Heart right ventricle (tissue), 16 donors: ENCODE measurements around the gene UBE2J1. TPM values are rescaled to one million over a fixed set of nuclear protein-coding genes. Genes with fewer than 3 reads are reported as not detected.
A peak's percentile ranks its signal among the peaks of the same experiment; 100 is the strongest.

Experiments used
- ATAC-seq, 8 donors: fragments of 200-7000 bp; cut with Tn5 transposase; one replicate each; pipeline ENCODE4 v1.9.1; 2020; ENCODE audit warnings: mild to moderate bottlenecking in 8 of 8, moderate library complexity in 8 of 8, moderate number of reproducible peaks in 1 of 8
- DNase-seq, 2 donors: peaks; one replicate each; pipeline ENCODE4 v3.0.0-alpha.2; 2020
- H3K27ac ChIP-seq, 10 donors: fragments of 200-600 bp; sonication (generic) in 2 of 10; one replicate each; pipeline versions ENCODE4 v1.5.0 to v1.8.0; 2020 to 2022; ENCODE audit warnings: mild to moderate bottlenecking in 3 of 10
- H3K27me3 ChIP-seq, 7 donors: fragments of 200-600 bp; one replicate each; pipeline ENCODE4 v1.8.0; 2021 to 2022; ENCODE audit warnings: mild to moderate bottlenecking in 2 of 7
- H3K36me3 ChIP-seq, 9 donors: fragments of 200-600 bp; sonication (generic) in 1 of 9; one replicate each; pipeline versions ENCODE4 v1.5.0 to v1.8.0; 2020 to 2022; ENCODE audit warnings: mild to moderate bottlenecking in 2 of 9
- H3K4me1 ChIP-seq, 9 donors: fragments of 200-600 bp; sonication (generic) in 1 of 9; one replicate each; pipeline versions ENCODE4 v1.5.0 to v1.8.0; 2020 to 2022; ENCODE audit warnings: mild to moderate bottlenecking in 4 of 9
- H3K4me3 ChIP-seq, 10 donors: fragments of 200-600 bp; sonication (generic) in 2 of 10; one replicate each; pipeline versions ENCODE4 v1.5.0 to v1.8.0; 2020 to 2022; ENCODE audit warnings: mild to moderate bottlenecking in 7 of 10, moderate library complexity in 2 of 10
- H3K9me3 ChIP-seq, 11 donors: fragments of 200-600 bp in 10 of 11; sonication (generic) in 2 of 11; one replicate each; pipeline versions ENCODE4 v1.5.0 to v1.8.0; 2013 to 2022; ENCODE audit warnings: mild to moderate bottlenecking in 2 of 11, control low read depth in 1 of 11, moderate library complexity in 1 of 11
- CTCF ChIP-seq, 9 donors: fragments of 200-600 bp; sonication (generic) in 2 of 9; IDR thresholded peaks; one replicate each; pipeline versions ENCODE4 v1.5.0 to v1.8.0; 2021 to 2022; ENCODE audit warnings: antibody characterized with exemption in 9 of 9, mild to moderate bottlenecking in 5 of 9, moderate library complexity in 1 of 9
- WGBS, 2 donors: extraction: QIAGEN DNeasy Blood & Tissue Kit; methylation state at CpG; one replicate each; pipeline ENCODE4 v1.1.7; 2013; ENCODE audit warnings: inconsistent platforms in 1 of 2; 5-methylcytosine and 5-hydroxymethylcytosine counted together
- intact Hi-C, 10 donors: fragments of 100-400 bp; cut with DNase I; formaldehyde crosslinking; loops; one replicate each; pipeline versions ENCODE4 v1.11.1 to v1.14.2; 2022
- polyA plus RNA-seq, 2 donors: library from polyadenylated mRNA; stranded (reverse); fragments of 200-250 nt; gene quantifications; one replicate each; pipeline ENCODE4 v1.2.3, GENCODE V29; 2013
- total RNA-seq, 10 donors: library from RNA; stranded (reverse); fragmentation: NEBNext Ultra II Directional in 3 of 10; extraction: Animal tissue kit (Norgen Biotek cat#: 25700) in 3 of 10; gene quantifications; one replicate each; pipeline versions ENCODE4 v1.2.1 to v1.2.4, GENCODE V29; 2021 to 2023
- donor health status: Arrhythmogenic right ventricular cardiomyopathy.
- donor health status: ischemic (EF 13 %, LVEDD 7.1; RV severe dilation, severe dysfunction).
- donor health status: healthy with polysubstance abuse.
- donor health status: DM: no; HTN: yes; CAD: no.
- donor health status: DM: no; HTN: no; CAD: no.
- donor health status: ischemic (EF 25% LVEDD 6.9; RV normal size, moderate dysfunction).
- donor health status: ischemic (EF 25% LVEDD 5.7; RV mildly dilated, moderate dysfunction).
- donor health status: healthy.
- donor health status: DM: yes; HTN: yes; CAD: no.
- donor health status: Ischemic cardiomyopathy.
- donor health status: ischemic (EF 35%, LVEDD 5.7; RV mildly dilated, moderate dysfunction).
- donor health status: nonischemic (EF 11% LVEDD 7.7; RV severe dilation, severe dysfunction).
- donor health status: DM: yes; HTN: yes; CAD: no.
- donor health status: PGD.
- donor health status: ischemic (EF 29% LVEDD 5.4; RV normal size, mild dysfunction).
- donor health status: nonischemic (EF 23%, LVEDD 6.1; RV moderate dilation, normal function).

Gene UBE2J1
- total and polyA plus RNA-seq, 12 donors = 9.9 to 23.9 (median 14.1) TPM

GRCh38 chr6:89353118-89353556 is 615 bp upstream of the UBE2J1 start:
- ATAC-seq = peak in 1 of 8 donors; percentile 35
- H3K27me3 ChIP-seq = no peaks in the 10 kb centered on the region

GRCh38 chr6:89351671-89352277 is 748 bp downstream of the UBE2J1 start:
- no peaks in the 10 kb centered on the region for H3K27me3 ChIP-seq
- intact Hi-C loops = loop anchor here in 6 of 10 donors (5.0 to 10.0 kb wide), 4 partner anchors 39 to 367 kb away; partner anchors contain the start of gene PNRC1 (in 5 of the 6)
- ATAC-seq (no peak), DNase-seq (no peak)
- peak overlapping the region; percentile 93 to 100 (median 98) for H3K27ac ChIP-seq
- no peak for TF ChIP-seq CTCF (IDR thresholded peaks at IDR 0.05)
- peak overlapping the region; percentile 66 to 95 (median 83) for H3K4me3 ChIP-seq
- peaks cover 18 to 60% (median 52%) of the 10 kb centered on the region in 9 donors for H3K4me1 ChIP-seq
- WGBS, 2 donors = 0% methylated on average over 12 of the region's 12 CpGs
- H3K36me3 ChIP-seq = no peaks in the 10 kb centered on the region
- H3K9me3 ChIP-seq = no peaks in the 10 kb centered on the region

More at GRCh38 chr6:89353118-89353556, 615 bp upstream of the UBE2J1 start:
- Histone ChIP-seq H3K4me1 (peaks cover 9 to 58% (median 43%) of the 10 kb centered on the region in 9 donors), H3K9me3 (no peaks in the 10 kb centered on the region), H3K4me3 (peak overlapping the region; percentile 66 to 95 (median 83)), H3K27ac (peak overlapping the region; percentile 93 to 100 (median 98)), H3K36me3 (no peaks in the 10 kb centered on the region)
- TF ChIP-seq CTCF (IDR thresholded peaks at IDR 0.05) = no peak
- intact Hi-C loops = loop anchor here in 6 of 10 donors (5.0 to 10.0 kb wide), 4 partner anchors 41 to 368 kb away; partner anchors contain the start of gene PNRC1 (in 5 of the 6)
- 43 to 47% methylated on average over 27 of the region's 27 CpGs for WGBS, 2 donors
- peak in 1 of 2 donors; percentile 35 for DNase-seq

GRCh38 chr6:89350281-89350966 is 2.1 kb downstream of the UBE2J1 start:
- ATAC-seq (peak in 4 of 8 donors; percentile 12 to 52 (median 38)), DNase-seq (no peak)
- peak overlapping the region in 9 of 10 donors; percentile 93 to 100 (median 99) for H3K27ac ChIP-seq
- no peaks in the 10 kb centered on the region for H3K9me3 ChIP-seq
- intact Hi-C loops = loop anchor here in 6 of 10 donors (5.0 to 10.0 kb wide), 4 partner anchors 38 to 366 kb away; partner anchors contain the start of gene PNRC1 (in 5 of the 6)
- H3K4me1 ChIP-seq = peaks cover 18 to 67% (median 56%) of the 10 kb centered on the region in 9 donors
- no peaks in the 10 kb centered on the region for H3K36me3 ChIP-seq
- H3K4me3 ChIP-seq = peak overlapping the region in 9 of 10 donors; percentile 72 to 95 (median 87)
- no peaks in the 10 kb centered on the region for H3K27me3 ChIP-seq
- 30 to 33% methylated on average over 4 of the region's 4 CpGs for WGBS, 2 donors
- TF ChIP-seq CTCF (IDR thresholded peaks at IDR 0.05) = no peak

GRCh38 chr6:89348372-89348771 is 4.2 kb downstream of the UBE2J1 start:
- DNase-seq = no peak
- TF ChIP-seq CTCF (IDR thresholded peaks at IDR 0.05) = no peak
- Histone ChIP-seq H3K9me3 (no peaks in the 10 kb centered on the region), H3K36me3 (peaks cover 0 to 4% (median 0%) of the 10 kb centered on the region in 9 donors), H3K4me3 (no peak overlapping the region), H3K4me1 (peaks cover 18 to 78% (median 67%) of the 10 kb centered on the region in 9 donors), H3K27ac (peak overlapping the region in 4 of 10 donors; percentile 35 to 100 (median 68)), H3K27me3 (no peaks in the 10 kb centered on the region)
- ATAC-seq = no peak
- intact Hi-C loops = loop anchor here in 2 of 10 donors (5.0 kb wide), 2 partner anchors 36 to 41 kb away; no protein-coding TSS in a partner anchor
- 70 to 73% methylated on average over 1 of the region's 1 CpG for WGBS, 2 donors
